HepG2 (cell line): ENCODE data around the gene CLEC11A. TPM values are rescaled to one million over a fixed set of nuclear protein-coding genes. Genes with fewer than 3 reads are reported as not detected.

Source experiments
- ATAC-seq: fragments of 200-7000 bp; cut with Tn5 transposase; 3 replicates; pipeline ENCODE4 v1.9.1; 2020; ENCODE audit warnings: mild to moderate bottlenecking, moderate library complexity
- BruUV-seq: library from RNA; stranded (reverse); fragments of 400-500 nt; replicated peaks from 2 replicates; lab custom pipeline; 2021; lab: Mats Ljungman, UMichigan
- CTCF ChIA-PET: fragments of 300-600 bp; formaldehyde crosslinking; extraction: SDS; loops from one replicate; lab custom pipeline; 2021; ENCODE audit warnings: low total read pairs, inconsistent platforms, low intra/inter-chr PET ratio; lab: Yijun Ruan, JAX
- POLR2A ChIA-PET: fragments of 350-600 bp; sonication (Branson Sonifier 250); formaldehyde crosslinking; loops from one replicate; lab custom pipeline; 2020; ENCODE audit warnings: antibody characterized with exemption, inconsistent platforms; lab: Yijun Ruan, JAX
- DNase-seq: peaks from one replicate; pipeline ENCODE4 v3.0.0-alpha.2; 2015; ENCODE audit warnings: low spot score
- FAIRE-seq: peaks from 3 replicates; lab custom pipeline; 2011; peaks lifted over from hg19 to GRCh38; lab: Jason Lieb, UNC
- H2AFZ ChIP-seq: one replicate; pipeline ENCODE4 v1.6.1; 2011; ENCODE audit warnings: low read length, inconsistent platforms
- H3K27ac ChIP-seq: fragments of 300-600 bp; 3 replicates; pipeline ENCODE4 v1.8.0; 2011; ENCODE audit warnings: mixed run types, mild to moderate bottlenecking, mixed read lengths, low read length, inconsistent platforms; ENCODE audit not compliant: insufficient read depth; ENCODE audit errors: extremely low read length
- H3K27me3 ChIP-seq, 2 experiments: fragments of 200-600 bp in 1 of 2; 2 replicates in 1 of 2; 3 replicates in 1 of 2; pipeline versions ENCODE4 v1.6.0 to v1.8.0; 2011; ENCODE audit warnings: low read length in 2 of 2, mild to moderate bottlenecking in 2 of 2, moderate library complexity in 2 of 2, inconsistent platforms in 1 of 2; ENCODE audit not compliant: insufficient read depth in 2 of 2, control insufficient read depth in 1 of 2
- H3K36me3 ChIP-seq, 2 experiments: fragments of 200-600 bp in 1 of 2; replicated peaks in 1 of 2; 2 replicates in 1 of 2; 3 replicates in 1 of 2; pipeline versions ENCODE4 v1.5.1 to v1.8.0; 2011; ENCODE audit warnings: low read length in 2 of 2, inconsistent platforms in 1 of 2; ENCODE audit not compliant: insufficient read depth in 2 of 2, control insufficient read depth in 1 of 2
- H3K4me1 ChIP-seq: 2 replicates; pipeline ENCODE4 v1.5.1; 2012; ENCODE audit warnings: low read length, inconsistent platforms; ENCODE audit not compliant: insufficient read depth
- H3K4me2 ChIP-seq: 2 replicates; pipeline ENCODE4 v1.6.0; 2011; ENCODE audit warnings: low read depth, low read length, inconsistent platforms
- H3K4me3 ChIP-seq, 3 experiments: fragments of 200-600 bp in 1 of 3; sonication (generic), shearing (Covaris generic) in 1 of 3; replicated peaks in 1 of 3; 2 replicates each; pipeline ENCODE4 v1.5.1; 2011 to 2016; ENCODE audit warnings: low read length in 3 of 3, inconsistent platforms in 2 of 3, low read depth in 2 of 3, mild to moderate bottlenecking in 2 of 3, control low read depth in 1 of 3, mixed read lengths in 1 of 3; ENCODE audit not compliant: insufficient read depth in 1 of 3
- H3K79me2 ChIP-seq: one replicate; pipeline ENCODE4 v1.6.1; 2011; ENCODE audit warnings: low read length, inconsistent platforms; ENCODE audit not compliant: insufficient read depth
- H3K9ac ChIP-seq: 2 replicates; pipeline ENCODE4 v1.6.0; 2011; ENCODE audit warnings: mild to moderate bottlenecking, low read depth, low read length, inconsistent platforms; ENCODE audit not compliant: insufficient read depth
- H3K9me3 ChIP-seq: 2 replicates; pipeline ENCODE4 v1.5.1; 2012; ENCODE audit warnings: mild to moderate bottlenecking, low read length
- H4K20me1 ChIP-seq: 2 replicates; pipeline ENCODE4 v1.6.0; 2011; ENCODE audit warnings: inconsistent platforms, mild to moderate bottlenecking, low read length, moderate library complexity; ENCODE audit not compliant: insufficient read depth
- CBX1 ChIP-seq: IDR thresholded peaks from one replicate; pipeline ENCODE4 v1.6.1; 2016; ENCODE audit warnings: antibody characterized with exemption, low read depth
- HNRNPH1 ChIP-seq: fragments of 200-400 bp; formaldehyde crosslinking; optimal IDR thresholded peaks from 2 replicates; pipeline ENCODE3; 2017; ENCODE audit warnings: mild to moderate bottlenecking, low read depth, low read length
- NONO ChIP-seq, 2 experiments: fragments of 450-650 bp in 1 of 2; sonication (generic) in 1 of 2; formaldehyde crosslinking in 1 of 2; IDR thresholded peaks in 1 of 2; conservative IDR thresholded peaks in 1 of 2; 2 replicates each; pipeline versions ENCODE4 v1.6.1 to v1.8.0; 2017 to 2022; ENCODE audit warnings: mild to moderate bottlenecking in 1 of 2, missing genetic modification reagents in 1 of 2, moderate library complexity in 1 of 2
- PRMT3 ChIP-seq: sonication (generic); formaldehyde crosslinking; IDR thresholded peaks from 2 replicates; pipeline ENCODE4 v1.8.1; 2022; ENCODE audit warnings: low read depth, mild to moderate bottlenecking, moderate library complexity, missing genetic modification reagents, borderline replicate concordance
- RERE ChIP-seq: IDR thresholded peaks from 2 replicates; pipeline ENCODE4 v1.6.1; 2016; ENCODE audit warnings: low read depth, missing genetic modification reagents, missing compliant biosample characterization
- ZBTB26 ChIP-seq: IDR thresholded peaks from 2 replicates; pipeline ENCODE4 v1.6.1; 2016; ENCODE audit warnings: missing compliant biosample characterization, missing genetic modification reagents, borderline replicate concordance
- ZNF18 ChIP-seq: sonication (generic); formaldehyde crosslinking; IDR thresholded peaks from 2 replicates; pipeline ENCODE4 v1.8.0; 2022; ENCODE audit warnings: mild to moderate bottlenecking, missing genetic modification reagents; ENCODE audit not compliant: insufficient replicate concordance
- ZNF652 ChIP-seq: IDR thresholded peaks from 2 replicates; pipeline ENCODE4 v1.6.1; 2016; ENCODE audit warnings: low read depth, borderline replicate concordance
- ZNF781 ChIP-seq: sonication (generic); formaldehyde crosslinking; IDR thresholded peaks from 2 replicates; pipeline ENCODE4 v1.5.1; 2020; ENCODE audit warnings: borderline replicate concordance, mild to moderate bottlenecking, missing genetic modification reagents; ENCODE audit errors: not compliant biosample characterization
- WGBS: methylation state at CpG from one replicate; pipeline ENCODE4 v1.1.6; 2017; ENCODE audit warnings: low lambda C conversion rate; 5-methylcytosine and 5-hydroxymethylcytosine counted together
- in situ Hi-C: cut with HindIII; loops from 2 replicates; pipeline ENCODE4 v1.10.0; 2017; ENCODE audit warnings: low pct_unique_long_range_greater_than_20kb; ENCODE audit not compliant: extremely low pct_ligation_motif_present
- intact Hi-C: fragments of 100-400 bp; cut with micrococcal nuclease; formaldehyde crosslinking; loops from one replicate; pipeline ENCODE4 v1.10.0; 2022; ENCODE audit not compliant: unreplicated experiment
- polyA plus RNA-seq, 8 experiments: library from polyadenylated mRNA; depleted of rRNA in 3 of 8; stranded (reverse) in 7 of 8; unstranded in 1 of 8; fragments of >200 nt; fragmentation: Illumina TruSeq in 4 of 8; extraction: Trizol in 4 of 8; gene quantifications; 2 replicates each; pipeline versions ENCODE4 v1.2.1 to v1.2.3, GENCODE V29; 2011 to 2016; ENCODE audit warnings: low read depth in 4 of 8, missing spikeins in 1 of 8, mixed read lengths in 1 of 8; ENCODE audit not compliant: insufficient read depth in 1 of 8
- total RNA-seq, 5 experiments: library from RNA; depleted of rRNA; stranded (reverse); fragments of >200 nt; fragmentation: Illumina TruSeq; extraction: Trizol; gene quantifications; 2 replicates each; pipeline ENCODE4 v1.2.3, GENCODE V29; 2016; ENCODE audit warnings: low read depth in 1 of 5
- TF ChIP-seq, protein P1 (sequence below): sonication (generic); formaldehyde crosslinking; IDR thresholded peaks from 2 replicates; pipeline ENCODE4 v1.4.0; 2020; ENCODE audit warnings: missing genetic modification reagents
- TF ChIP-seq, protein P2 (sequence below): sonication (generic); formaldehyde crosslinking; IDR thresholded peaks from 2 replicates; pipeline ENCODE4; 2020; ENCODE audit warnings: missing genetic modification reagents, mild to moderate bottlenecking, borderline replicate concordance

CLEC11A gene
- total and polyA plus RNA-seq, 2 of the 13 experiments (the other 11 are each of a cell fraction or from before 2014, with no cell fraction given), result not detected

DNA sequence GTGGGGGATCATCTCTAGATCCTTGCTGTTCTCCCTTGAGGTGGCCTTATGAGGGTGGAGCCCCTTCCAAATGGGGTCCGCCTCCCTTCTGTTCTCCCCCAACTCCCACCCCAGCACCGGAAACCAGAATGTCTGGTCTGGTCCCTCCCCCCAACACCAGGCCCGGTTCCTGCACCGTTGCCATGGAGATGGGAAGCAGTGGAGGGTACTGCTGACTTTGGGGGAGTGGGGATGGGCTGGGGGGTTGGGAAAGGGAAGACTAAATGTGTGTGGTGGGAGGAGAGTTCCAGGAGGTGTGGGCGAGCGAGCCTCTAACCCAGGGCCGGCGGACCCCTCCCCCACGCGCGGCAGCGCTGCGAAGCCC, 5.3 kb upstream of the CLEC11A start:
- H3K9ac ChIP-seq, result no peak overlapping the region
- no TSS peak for BruUV-seq
- H3K27ac ChIP-seq, result no peak overlapping the region
- peaks cover 9 to 58% of the 10 kb centered on the region in 2 experiments; a peak in 4 of 5 replicates for H3K27me3 ChIP-seq
- POLR2A ChIA-PET, result interaction anchor here (0.6 kb wide), 1 partner anchor 37 kb away, joined by 3 read pairs; no protein-coding TSS in a partner anchor
- no peaks in the 10 kb centered on the region for H4K20me1 ChIP-seq
- no peak overlapping the region for H3K4me3 ChIP-seq
- no peaks in the 10 kb centered on the region for H3K9me3 ChIP-seq
- DNase-seq, result no peak
- in situ Hi-C loops (no loop called here), intact Hi-C loops (no loop called here)
- ATAC-seq, result no peak
- H2AFZ ChIP-seq, result no peak overlapping the region
- H3K79me2 ChIP-seq, result no peaks in the 10 kb centered on the region
- H3K4me1 ChIP-seq, result no peaks in the 10 kb centered on the region
- H3K36me3 ChIP-seq, result no peaks in the 10 kb centered on the region
- CTCF ChIA-PET, result no interaction called here
- no peak overlapping the region for H3K4me2 ChIP-seq
- WGBS, result 10% methylated on average over 8 of the region's 13 CpGs
- FAIRE-seq, result no peak
- TF ChIP-seq CBX1 (no peak), HNRNPH1 (no peak), NONO (IDR thresholded peaks at IDR 0.05) (no peak), NONO (CRISPR knock-in tag; conservative IDR thresholded peaks at IDR 0.05) (no peak), RERE (CRISPR knock-in tag) (no peak), ZNF781 (CRISPR knock-in tag) (no peak), ZNF18 (CRISPR knock-in tag) (no peak), ZNF652 (no peak), ZBTB26 (CRISPR knock-in tag) (no peak), PRMT3 (CRISPR knock-in tag) (no peak)
- TF ChIP-seq, protein P1, sequence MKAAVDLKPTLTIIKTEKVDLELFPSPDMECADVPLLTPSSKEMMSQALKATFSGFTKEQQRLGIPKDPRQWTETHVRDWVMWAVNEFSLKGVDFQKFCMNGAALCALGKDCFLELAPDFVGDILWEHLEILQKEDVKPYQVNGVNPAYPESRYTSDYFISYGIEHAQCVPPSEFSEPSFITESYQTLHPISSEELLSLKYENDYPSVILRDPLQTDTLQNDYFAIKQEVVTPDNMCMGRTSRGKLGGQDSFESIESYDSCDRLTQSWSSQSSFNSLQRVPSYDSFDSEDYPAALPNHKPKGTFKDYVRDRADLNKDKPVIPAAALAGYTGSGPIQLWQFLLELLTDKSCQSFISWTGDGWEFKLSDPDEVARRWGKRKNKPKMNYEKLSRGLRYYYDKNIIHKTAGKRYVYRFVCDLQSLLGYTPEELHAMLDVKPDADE (CRISPR knock-in tag), result no peak
- TF ChIP-seq, protein P2, sequence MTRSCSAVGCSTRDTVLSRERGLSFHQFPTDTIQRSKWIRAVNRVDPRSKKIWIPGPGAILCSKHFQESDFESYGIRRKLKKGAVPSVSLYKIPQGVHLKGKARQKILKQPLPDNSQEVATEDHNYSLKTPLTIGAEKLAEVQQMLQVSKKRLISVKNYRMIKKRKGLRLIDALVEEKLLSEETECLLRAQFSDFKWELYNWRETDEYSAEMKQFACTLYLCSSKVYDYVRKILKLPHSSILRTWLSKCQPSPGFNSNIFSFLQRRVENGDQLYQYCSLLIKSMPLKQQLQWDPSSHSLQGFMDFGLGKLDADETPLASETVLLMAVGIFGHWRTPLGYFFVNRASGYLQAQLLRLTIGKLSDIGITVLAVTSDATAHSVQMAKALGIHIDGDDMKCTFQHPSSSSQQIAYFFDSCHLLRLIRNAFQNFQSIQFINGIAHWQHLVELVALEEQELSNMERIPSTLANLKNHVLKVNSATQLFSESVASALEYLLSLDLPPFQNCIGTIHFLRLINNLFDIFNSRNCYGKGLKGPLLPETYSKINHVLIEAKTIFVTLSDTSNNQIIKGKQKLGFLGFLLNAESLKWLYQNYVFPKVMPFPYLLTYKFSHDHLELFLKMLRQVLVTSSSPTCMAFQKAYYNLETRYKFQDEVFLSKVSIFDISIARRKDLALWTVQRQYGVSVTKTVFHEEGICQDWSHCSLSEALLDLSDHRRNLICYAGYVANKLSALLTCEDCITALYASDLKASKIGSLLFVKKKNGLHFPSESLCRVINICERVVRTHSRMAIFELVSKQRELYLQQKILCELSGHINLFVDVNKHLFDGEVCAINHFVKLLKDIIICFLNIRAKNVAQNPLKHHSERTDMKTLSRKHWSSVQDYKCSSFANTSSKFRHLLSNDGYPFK (CRISPR knock-in tag), result no peak
